ENCODE measurements around the gene MAFB.

The MAFB gene

DNA sequence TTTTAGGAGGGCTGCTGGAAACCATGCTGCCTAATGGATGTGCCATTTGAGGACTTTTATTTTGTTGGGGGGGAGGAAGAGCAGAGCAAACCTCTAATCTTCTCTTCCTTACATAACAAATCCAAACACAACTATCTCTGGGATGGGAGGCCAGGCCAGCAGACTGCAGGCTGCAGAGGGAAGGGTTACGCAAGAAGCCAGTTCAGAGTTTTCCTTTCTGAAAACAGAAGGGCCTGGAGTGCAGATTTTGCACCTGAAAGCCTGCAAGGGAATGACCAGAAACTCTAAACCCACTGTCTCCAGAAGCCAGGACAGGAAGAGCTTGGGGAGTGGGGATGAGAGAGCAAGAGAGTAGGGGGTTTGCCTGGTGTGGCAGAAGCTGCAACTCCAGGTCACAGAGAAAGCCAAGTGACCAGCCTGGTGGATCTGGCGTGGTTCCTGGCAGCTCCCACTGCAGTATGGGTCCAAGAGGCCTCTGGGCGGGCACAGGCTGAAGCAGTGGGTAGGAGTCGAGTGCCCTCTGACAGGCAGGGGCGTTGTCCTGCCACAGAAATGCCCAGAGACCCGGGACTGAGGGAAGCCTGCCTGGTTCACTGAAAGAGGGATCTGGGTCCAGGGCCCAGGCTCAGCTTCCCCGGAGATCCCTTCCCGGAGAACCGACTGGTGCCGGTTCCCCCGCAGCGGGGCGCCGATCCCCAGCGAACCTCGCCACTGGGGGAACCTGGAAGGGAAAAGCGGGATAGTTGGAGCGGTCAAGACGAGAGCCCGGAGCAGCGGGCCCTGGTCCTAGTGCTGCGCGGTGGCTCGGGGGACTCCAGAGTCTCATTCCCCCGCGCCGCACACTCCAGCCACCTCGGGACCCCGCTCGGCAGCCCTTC, 6.7 kb downstream of the MAFB start:
- DNase-seq: peak in 1 of 58 donors; percentile 40

DNA sequence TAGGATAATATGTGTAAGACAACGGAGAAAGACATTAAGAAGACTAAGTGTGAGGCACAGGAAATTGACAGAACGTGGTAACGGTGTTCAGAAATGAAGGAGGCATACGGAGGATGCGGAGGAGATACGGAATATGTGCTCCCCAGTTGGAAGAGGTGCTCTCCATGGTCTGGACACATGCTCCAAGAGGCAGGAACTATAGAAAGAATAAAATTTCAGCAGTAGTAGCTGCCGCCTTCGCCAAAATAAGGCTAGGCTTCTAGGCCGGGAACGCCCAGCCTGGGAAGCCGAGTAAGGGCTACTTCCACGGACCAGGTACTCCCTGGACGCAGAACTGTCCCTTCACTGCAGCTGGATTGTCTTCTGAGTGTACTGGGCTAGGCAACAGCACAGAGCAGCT, 7.4 kb downstream of the MAFB start:
- DNase-seq: no peak

DNA sequence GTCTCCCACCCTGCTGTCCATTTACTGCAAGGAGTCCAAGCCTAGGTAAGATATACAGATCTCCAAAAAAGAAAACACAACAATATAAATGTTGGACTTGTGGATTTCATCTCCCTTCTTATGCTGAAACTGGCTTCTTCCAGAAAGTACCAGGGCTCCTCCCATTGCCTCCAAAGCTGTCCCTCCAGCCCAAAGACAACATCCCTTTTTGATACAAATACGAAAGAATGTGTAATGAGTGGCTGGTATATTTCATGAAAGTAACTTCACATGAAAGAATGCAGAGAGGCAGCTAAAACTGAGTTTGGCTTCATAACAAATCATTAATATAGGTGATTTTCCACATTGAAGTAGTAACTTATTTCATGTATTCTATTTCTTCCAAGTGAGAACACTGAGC, 7.9 kb downstream of the MAFB start:
- no peak for DNase-seq

DNA sequence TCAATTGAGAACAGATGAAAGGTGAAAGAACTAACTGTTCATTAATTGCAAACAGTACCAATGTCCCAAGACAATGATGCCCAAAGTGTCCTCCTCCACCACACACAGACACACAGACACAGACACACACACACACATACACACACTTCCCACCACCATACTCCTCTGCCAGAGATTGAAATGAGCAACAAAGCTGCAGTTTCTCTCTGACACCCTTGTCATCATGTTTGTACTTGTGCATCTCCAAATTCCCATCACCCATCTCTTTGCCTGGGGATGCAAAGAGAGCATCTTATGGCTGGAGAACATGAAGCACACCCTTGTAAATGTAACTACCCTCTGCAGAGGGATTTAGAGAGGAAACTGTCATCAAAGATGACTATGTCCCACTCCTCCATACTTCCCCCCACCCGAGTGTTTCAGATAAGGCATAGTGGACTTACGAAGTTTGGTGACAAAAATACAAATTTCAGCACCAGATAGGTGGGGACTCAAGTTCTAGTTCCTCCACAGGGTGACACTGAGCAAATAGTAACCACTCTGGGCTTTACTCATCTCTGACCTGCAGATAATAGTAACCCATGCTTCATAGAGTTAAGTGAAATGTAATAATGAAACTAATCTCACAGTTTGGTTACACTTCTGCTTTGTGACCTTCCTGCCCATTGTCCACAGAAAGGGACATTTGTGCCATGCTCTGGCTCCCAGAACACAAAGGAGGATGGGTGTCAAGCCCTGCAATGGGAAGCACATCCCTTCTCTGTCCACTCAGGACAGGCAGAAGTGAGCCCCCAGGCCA, 8.7 kb downstream of the MAFB start:
- DNase-seq: no peak

DNA sequence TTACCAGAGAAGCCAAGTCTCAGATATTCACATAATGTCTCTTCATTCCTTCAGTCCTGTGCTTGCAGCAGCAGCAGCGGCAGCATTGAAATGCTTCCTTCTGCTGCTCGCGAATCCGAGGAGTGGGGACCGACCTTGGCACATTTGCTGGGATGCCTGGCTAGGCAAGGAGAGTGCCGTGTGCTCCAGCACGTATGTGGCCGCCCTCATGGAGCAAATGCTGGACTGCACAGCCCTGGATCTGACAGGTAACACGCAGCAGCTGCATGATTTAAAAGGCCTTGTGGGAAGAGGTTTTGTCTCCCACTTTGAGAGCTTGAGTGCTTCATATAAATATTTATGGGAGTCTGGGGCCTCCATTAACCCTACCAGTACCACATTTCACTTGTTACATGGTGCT, 9.9 kb downstream of the MAFB start:
- DNase-seq: no peak

DNA sequence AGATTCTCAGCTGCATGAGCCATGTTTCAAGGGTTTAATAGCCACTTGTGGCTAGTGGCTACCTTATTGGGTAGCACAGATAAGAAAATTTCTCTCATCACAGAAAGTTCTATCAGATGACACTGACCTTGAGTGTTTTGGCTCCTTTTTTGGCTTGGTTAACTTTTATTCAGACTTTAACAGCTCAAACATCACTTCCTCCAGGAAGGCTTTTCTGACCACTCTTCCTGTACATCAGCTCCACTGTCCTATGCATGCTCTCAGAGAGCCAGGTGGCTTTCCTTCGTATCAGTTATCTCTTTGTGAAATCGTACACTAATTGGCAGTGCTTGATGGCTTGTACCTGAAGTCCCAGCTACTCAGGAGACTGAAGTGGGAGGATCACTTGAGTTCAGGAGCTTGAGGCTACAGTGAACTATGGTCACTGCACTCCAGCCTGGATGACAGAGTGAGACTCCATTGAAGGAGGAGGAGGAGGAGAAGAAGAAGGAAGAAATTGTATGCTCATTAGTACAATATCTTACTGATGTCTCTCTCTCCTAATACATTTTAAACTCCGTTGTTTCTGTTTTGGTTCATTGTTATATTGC, 10.7 kb downstream of the MAFB start:
- no peak for DNase-seq

DNA sequence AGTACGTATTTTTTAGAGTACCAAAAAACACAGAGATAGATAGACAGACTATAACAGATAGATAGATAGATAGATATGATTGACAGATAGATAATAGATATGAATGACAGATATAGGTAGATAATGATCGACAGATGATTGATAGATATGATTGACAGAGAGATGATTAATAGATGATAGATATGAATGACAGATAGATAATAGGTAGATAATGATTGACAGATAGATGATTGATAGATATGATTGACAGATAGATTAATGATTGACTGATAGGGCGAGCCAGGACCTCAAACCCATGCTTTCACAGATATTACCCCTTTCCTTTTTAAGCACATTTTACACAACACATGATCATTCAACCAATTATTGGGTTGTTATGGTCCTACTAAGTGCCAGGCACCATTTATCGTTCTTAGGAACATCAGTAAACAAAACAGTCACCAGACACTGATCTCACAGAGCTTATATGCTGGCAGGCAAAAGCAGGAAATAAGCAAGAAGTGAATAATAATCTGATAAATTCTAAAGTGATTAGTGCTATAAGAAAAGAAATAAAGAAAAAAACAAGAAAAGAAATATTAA, 11.6 kb downstream of the MAFB start:
- DNase-seq: no peak

DNA sequence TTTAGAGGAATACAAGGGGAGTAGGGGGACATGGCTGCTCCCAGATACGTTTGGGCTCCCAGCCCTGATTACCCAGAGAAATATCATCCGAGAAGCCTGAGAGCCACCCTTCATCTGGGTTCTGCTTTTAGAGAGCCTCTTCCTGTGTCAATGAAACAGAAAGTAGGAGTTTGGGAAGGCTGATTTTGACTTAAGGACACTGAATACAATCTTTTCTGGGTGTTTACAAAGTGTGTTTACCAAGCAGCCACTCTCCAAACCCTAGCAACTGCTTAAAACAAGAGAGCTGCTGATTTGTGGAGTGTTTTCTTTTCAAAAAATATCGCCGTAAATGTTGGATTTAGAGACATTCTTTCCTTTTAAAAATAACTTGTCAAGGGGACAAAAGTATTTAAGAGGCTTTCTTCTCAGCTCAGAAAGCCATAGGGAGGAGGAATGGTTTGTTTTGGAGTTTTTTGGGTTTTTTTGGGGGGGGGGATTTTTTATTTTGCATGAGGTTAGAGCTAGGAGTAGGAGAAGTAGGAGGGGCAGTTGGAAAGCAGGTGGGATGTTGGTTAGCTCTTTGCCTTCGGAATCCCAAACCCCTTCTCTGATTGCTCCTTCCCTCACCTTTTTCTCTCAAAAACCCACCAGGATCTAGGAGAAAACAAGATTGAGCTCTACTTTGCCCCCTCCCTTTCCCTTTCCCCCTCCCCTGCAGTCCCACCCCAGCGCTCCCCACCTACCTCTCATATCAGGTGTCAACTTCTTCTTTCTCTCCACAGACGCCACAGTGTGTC, 12.4 kb downstream of the MAFB start:
- no peak for DNase-seq

DNA sequence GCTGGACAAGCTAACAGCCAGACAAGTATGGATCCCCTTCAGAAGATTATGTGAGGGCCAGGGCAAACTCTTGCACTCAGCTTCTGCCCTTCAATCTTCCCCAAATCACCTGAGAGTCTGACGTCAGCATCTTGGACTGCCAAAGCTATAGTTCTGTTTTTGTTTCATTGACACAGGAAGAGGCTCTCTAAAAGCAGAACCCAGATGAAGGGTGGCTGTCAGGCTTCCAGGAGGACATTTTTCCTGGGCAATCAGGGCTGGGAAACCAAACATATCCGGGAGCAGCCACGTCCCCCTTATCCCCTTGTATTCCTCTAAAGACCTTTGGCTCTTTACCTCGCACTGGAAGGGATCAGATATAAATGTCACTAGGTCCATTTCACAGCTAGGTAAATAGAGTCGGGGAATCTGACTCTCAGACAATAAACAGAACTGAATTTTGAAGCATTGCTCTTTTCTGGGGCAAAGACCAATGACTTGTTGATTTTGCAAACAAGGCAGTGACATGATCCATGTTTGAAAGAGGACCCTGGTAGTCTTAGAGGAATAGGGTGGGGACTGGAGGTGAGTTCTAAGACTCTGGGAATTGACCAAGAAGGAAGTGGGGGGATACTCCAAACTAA, 13.3 kb downstream of the MAFB start:
- no peak for DNase-seq

DNA sequence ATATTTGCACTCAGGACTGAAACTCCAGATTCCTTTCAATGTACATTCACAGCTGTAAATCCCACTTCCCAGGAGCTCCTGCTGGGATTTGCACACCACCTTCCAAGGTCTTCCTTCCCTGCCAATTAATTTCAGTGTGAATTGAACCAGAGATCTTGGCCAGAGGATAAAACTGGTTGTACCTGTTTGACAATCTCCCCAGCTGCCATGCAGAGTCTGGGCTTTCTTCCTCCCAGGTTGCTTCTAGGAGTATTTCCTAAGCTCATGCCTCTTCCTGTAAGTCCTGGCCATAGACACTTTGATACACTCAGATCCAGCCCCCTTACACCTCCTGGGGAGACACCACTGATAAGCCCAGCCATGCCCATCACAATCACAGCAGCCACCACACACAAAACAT, 15.6 kb downstream of the MAFB start:
- no peak for DNase-seq

DNA sequence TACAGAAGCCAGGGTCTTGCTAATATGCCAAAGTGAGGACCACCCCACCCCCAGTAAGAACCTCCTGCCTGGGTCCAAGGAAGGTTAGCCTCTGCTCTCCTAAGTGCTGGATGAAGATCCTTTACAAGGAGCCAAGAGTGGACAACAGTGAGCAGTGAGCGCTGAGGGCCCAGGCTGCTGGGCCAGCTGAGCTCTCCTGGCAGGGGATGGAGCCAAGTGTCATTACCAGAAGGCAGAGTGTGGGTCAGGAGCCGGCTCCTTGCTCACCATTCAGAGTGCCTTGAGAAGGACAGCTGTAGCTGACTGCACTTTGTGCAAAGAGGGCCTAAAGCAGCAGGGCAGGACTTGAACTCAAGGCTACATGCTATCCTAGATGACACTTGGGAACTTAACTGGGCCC, 16.9 kb downstream of the MAFB start:
- DNase-seq: no peak

DNA sequence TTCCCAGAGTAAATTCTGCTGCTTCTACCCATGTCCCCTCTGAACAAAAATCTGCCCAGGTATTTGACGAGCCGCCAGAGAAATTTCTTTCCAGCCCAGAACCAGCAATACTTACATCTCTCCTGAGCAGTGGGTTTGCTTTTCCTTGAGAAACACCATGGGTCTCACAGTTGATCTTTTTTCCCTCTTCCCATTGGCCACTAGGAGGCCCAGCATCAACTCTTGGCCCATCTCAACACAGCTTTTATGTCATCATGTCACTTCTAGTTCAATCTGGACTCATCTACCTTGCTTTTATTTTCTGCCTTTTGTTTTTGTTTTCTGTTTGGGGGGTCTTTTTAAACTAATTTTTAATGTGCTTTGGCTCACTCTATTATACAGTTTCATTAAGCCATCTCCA, 18.8 kb downstream of the MAFB start:
- DNase-seq: no peak

DNA sequence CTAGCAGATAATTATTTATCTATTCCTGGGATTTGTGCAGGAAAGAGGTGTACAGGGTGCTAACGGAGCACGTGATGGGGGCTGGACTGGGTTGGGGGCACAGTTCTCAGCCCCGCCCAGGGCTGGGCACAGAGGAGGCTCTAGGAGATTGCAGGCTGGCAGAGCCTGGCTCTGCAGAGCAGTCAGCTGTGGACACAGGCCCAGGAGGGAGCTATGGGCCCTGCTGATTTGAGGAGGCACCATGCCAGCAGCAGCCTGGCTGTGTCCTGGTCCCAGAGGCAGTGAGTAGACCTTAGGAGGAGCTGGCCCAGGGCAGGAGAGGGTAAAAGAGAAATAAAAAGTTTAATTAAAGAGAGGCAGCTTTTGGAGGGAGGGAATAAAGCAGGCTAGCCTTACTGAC, 19.3 kb downstream of the MAFB start:
- DNase-seq: no peak

DNA sequence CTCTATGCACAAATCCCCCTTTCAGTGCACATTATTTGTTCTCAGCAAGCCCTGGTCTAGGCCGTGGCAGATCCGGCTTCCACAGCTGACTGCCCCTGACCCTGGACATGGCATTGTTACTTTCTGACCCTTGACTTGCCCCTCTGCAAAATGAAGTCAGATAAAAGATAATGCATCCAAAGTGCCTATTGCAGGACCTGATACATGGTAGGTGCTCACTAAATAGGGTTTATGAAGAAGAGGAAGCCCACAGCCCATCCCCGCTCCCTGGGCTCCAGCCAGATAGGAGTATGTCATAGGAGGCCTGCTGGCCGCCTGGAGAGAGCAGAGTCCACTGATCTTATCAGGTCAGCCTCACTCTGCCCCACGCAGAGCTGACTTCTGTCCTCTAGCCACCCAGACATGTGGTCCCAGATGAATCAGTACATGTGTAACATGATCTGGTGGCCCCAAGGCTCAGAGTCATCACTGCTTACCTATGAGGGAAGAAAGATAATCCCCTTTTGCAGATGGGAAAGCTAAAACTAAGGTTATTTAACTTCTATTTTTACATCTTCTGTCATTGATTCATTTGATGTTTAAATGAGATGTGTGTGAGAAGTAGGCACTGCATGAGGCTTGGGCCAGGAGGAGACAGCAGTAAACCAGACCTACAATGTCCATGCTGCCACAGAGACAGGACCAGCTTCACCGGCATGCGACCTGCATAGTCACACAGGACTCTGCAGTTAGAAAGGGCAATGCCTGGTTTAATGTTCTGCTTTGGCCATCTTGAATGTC, 20.4 kb downstream of the MAFB start:
- no peak for DNase-seq

DNA sequence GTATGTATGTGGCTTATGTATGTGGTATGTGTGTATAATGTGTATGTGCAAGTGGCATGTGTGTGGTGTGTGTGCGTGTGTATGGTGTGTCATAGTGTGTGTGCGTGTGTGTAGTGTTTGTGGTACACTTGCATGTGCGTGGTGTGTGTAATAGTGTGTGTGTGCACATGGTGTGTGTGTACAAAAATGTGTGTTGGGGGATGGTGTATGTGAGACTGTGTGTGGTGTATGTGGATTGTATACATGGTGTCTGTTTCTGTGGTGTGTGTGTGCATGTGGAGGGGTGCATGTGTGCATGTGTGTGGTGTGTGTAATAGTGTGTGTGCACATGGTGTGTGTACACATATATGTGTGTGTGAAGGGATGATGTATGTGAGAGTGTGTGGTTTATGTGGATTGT, 21.5 kb downstream of the MAFB start:
- no peak for DNase-seq

DNA sequence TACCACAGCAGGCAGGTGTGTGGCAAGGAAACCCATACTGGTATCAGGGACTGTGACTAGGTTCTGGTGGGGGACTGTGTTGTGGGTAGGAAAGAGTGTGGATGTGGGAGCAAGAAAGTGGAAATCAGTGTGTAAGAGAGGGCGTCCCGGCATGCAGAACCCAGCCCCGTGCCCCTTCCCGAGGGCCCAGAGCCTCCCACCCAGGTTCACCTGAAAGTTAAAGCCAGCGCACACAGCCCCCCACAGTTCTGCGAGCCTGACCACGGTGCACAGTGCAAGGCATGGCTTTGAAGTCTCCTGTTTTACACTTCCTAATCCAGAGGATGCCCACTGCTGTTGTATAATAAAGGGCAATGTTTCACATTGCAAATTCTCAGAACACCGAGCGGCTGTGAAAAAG, 22.7 kb downstream of the MAFB start:
- DNase-seq: no peak

DNA sequence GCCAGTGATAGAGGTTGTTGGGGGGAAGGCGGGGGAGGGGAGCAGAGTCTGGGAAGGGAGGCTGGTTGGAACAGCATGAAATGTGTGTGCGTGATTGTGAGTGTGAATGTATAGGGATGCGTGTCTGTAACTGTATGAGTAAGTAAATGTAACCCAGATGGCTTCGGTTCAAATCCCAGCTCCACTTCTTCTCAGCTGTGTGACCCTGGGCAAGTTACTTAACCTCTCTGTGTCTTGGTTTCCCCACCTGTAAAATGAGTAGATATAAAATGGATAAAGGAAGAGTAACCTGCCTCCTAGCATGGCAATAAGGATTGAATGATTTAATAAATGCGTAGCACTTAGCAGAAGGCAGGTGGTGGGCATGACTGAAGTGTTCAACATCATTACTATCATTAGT, 24.1 kb downstream of the MAFB start:
- DNase-seq: no peak

DNA sequence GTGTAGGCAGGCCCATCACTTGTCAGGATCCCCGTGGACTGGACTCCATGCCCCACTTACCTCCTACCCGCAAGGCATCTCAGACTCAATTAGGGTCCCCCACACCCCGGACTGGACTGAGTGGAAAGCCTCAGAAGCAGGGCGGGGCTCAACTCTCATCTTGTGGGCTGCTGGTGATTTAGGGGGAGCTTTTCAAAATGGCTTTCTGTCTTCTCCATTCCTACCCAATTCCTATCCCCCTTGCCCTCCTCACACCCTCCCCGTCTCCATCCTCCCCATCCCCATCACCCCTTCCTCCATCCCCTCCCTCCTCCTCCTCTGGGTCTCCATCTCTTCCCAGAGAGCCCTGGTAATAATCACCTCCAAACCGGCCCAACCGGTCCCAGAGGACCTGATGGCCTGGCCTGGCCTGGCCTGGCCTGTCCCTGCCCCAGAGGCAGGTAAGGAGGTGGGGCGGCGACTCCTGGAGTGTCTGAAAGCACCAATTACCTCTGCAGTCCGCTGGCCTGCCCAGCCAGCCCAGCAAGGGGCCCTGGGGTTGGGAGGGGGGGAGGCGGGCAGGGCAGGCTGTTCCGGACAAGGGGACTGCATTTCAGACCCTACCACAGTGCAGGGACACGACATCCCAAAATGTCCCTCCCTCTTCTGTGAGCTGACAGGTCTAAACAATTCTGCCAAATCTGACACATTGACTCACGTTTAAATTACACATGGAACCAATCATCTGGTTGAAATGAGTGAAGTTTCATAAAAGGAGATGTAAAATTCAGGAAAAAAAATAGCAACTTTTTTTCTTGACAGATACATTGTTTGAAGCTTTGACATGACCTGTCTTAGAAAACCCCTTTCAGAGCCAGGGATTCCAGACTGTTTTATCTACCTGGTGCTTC, 24.8 kb downstream of the MAFB start:
- DNase-seq: no peak

DNA sequence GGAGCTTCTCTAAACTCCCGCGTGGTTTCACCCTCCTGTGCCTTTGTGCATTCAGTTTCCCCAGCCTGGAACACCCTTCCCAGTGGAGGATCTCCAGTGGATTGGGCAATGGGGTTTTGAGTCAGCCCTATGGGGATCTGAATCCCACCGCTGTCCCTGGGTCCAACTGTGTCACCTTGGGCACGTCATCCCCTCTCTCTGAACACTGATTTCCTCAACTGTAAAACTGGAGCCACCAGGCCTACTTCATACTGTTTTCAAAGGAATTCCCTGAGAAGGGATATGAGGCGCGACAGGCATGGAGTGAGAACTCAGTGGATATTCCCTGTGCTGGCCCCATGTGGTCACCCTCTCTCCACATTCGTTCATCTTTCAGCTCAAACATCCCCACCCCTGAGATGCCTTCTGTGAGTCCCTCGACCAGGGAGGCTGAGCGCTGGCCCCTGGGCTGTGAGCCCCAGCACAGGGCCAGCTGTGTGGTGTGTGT, 25.7 kb downstream of the MAFB start:
- DNase-seq: no peak

Measured in anterior cingulate cortex (tissue), 58 donors.